Measurements from ENCODE around the gene ALK.

The ALK gene

GRCh38 chr2:29272311-29272710 lies 649.1 kb downstream of the ALK start:
- TF ChIP-seq CTCF (IDR thresholded peaks at IDR 0.05; ENCODE audit: extremely low read depth, missing control alignments), result no peak
- DNase-seq (ENCODE audit: low spot score), result no peak

DNA sequence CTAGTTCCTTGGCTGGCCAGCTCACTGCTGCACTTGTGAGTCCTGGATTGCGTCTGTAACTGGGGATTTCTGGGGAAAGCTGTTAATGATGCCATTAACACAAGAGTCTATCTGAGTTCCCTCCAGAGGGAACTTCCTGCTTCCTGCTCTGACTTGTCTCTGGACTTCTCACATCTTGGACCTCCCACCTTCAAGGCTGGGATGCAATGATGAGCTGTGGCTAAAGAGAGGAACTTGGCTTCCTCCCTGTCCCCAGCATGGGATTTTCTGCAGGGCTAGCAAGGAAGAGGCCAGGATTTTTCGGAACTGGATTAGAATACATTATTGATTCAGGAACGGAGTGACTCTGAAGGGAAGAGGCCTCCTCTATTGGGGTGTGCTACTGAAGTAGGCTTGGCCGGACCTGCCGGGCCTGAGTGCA lies 650.7 kb downstream of the ALK start:
- no peak for TF ChIP-seq CTCF (IDR thresholded peaks at IDR 0.05; ENCODE audit: extremely low read depth, missing control alignments)
- DNase-seq (ENCODE audit: low spot score), result no peak

- DNase-seq (ENCODE audit: low spot score), result no peak
- TF ChIP-seq CTCF (IDR thresholded peaks at IDR 0.05; ENCODE audit: extremely low read depth, missing control alignments), result no peak
Measured at GRCh38 chr2:29269765-29270109, 651.6 kb downstream of the ALK start.

GRCh38 chr2:29269095-29269764 lies 652.2 kb downstream of the ALK start:
- TF ChIP-seq CTCF (IDR thresholded peaks at IDR 0.05; ENCODE audit: extremely low read depth, missing control alignments), result no peak
- no peak for DNase-seq (ENCODE audit: low spot score)

DNA sequence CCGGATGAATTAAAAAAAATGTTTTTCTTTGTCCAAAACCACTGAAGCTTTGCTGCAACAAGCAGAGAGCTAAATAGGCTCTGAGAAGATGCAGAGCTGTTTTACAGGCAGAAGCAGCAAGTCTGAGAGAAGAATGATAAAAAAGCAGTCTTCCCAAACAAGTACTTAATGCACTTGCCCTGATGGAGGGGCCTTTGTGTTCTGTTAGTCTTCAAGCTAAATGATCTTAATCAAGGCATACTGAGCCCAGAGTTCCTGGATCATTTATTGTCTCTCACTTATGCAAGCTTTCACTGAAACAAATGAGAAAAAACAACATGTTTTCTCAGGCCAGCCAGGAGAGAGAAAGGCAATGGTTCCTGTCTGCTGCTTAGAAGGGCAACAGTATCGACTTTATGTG lies 653.7 kb downstream of the ALK start:
- no peak for TF ChIP-seq CTCF (IDR thresholded peaks at IDR 0.05; ENCODE audit: extremely low read depth, missing control alignments)
- no peak for DNase-seq (ENCODE audit: low spot score)

DNA sequence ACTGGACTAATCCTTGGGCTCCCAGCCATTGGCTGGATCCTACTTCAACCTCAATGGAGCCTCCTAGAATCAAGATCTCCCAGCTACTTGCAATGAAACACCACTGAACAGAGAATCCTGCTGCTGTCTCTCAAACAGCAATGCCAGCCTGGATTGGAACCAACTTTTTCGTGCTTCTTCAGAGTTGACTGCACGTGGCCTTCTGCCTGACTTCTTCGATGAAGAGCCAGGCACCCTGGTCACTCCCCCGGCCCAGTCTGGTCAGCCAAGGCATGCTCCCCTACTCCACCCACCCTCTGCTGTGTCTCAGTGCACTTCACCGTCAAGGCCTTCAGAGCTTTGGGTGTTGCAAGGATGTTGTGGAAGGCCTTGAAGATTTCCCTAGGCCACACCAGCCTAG lies 657.5 kb downstream of the ALK start:
- TF ChIP-seq CTCF (IDR thresholded peaks at IDR 0.05; ENCODE audit: extremely low read depth, missing control alignments), result no peak
- DNase-seq (ENCODE audit: low spot score), result no peak

DNA sequence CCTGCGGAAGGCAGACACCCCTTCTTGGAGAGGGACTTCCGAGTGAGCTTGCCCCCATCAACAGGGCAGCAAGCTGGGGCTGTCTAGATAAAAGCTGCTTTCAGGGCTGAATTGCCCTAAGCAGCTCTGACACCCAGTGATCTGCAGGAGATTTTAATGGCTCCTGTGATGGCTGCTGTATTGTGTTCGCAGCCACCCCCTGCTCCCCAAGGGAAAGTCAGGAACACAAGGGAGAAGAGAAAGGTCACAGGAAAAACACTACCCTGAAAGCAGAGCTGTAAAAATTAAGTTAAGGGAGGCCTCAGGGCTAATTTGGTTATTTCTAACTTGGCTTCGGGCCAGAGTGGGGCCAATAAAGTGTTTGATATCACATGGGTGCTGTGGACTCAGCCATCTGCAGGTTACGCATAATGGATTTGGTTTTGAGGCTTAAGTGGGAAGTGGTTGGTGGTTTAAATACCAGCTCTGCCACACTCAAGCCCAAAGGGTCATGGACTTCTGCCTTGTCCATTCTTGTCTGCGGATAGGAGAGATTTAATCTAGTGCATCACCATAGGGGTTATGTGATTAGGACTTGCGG lies 658.6 kb downstream of the ALK start:
- no peak for TF ChIP-seq CTCF (IDR thresholded peaks at IDR 0.05; ENCODE audit: extremely low read depth, missing control alignments)
- DNase-seq (ENCODE audit: low spot score), result no peak

All from GM20000 (cell line).